SK-N-MC (cell line): ENCODE results near the gene HM13.

Experiments used
- EZH2 ChIP-seq: fragments of 200-600 bp; sonication (generic); IDR thresholded peaks from one replicate; pipeline ENCODE4 v1.6.1; 2017; ENCODE audit warnings: antibody characterized with exemption
- FOXP2 ChIP-seq: optimal IDR thresholded peaks from 2 replicates; pipeline ENCODE3; 2011; ENCODE audit warnings: mild to moderate bottlenecking, moderate library complexity; ENCODE audit not compliant: insufficient read depth; ENCODE audit errors: extremely low read length, control extremely low read depth
- POLR2AphosphoS5 ChIP-seq: IDR thresholded peaks from 2 replicates; pipeline ENCODE4 v1.6.1; 2012; ENCODE audit warnings: mild to moderate bottlenecking, low read depth, low read length, borderline replicate concordance

- TF ChIP-seq POLR2AphosphoS5, result no peak; the same call in 1 of the 2 replicates
- TF ChIP-seq EZH2, result no peak
- TF ChIP-seq FOXP2, result no peak
Measured at GRCh38 chr20:31555203-31555775, 41.0 kb downstream of the HM13 start.
